ENCODE measurements around the gene TMEM63B.
"Not testable (repeated sequence)": the region's sequence is repeated elsewhere in the genome, so short reads cannot be mapped to it uniquely, and the experiment has no call there.

The TMEM63B gene

DNA sequence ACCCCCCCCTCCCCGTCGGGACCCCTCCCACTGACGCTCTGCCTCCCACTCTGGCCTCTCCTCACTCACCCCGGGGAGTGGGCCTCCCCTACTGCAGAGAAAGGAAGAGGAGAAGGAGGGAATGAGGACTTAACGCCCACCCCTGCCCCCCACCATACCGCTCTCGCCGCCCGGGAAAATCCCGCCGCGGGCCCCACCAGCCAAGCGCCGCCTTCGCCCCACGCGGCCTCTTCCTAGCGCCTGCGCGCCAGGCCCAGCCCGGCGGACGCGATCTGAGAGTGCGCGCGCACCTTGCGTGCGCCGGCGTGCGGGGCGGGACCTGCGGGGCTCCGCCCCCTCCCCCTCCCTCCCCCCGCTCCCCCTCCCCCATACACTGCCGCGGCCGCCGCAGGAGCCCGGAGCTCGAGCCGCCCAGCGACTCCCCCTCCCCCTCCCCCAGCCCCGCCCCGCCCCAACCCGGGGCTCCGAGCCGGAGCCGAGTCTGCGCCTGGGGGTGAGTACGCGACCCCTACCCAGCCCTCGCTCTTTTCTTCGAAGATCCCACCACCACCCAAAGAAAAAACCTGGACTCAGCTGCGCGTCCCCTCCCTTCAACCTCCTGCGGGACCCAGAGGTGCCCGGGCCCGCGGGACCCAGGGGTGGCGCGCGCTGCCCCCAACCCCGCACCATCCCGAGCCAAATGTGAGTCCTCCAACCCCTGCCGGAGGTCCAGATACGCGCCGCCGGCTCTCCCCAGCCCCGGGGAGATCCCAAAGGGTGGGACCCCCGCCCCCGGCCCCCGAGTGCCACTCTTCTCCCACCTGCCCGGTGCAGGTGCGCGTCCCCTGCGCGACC lies at the start of gene TMEM63B, which contains the start of gene MRPL14:
TMEM63B (plus strand) TSS at position 369 of the 834 bp plus-strand sequence. CDS start 7,031 bp downstream, outside the sequence.
MRPL14 (minus strand) TSS at position 267 of the 834 bp plus-strand sequence. CDS start 10,841 bp downstream, outside the sequence.
- H3K27ac ChIP-seq: peak within 1 kb of the TSS; percentile 80 to 99 (median 96)
- H3K4me3 ChIP-seq: peak within 1 kb of the TSS; percentile 65 to 98 (median 90)

DNA sequence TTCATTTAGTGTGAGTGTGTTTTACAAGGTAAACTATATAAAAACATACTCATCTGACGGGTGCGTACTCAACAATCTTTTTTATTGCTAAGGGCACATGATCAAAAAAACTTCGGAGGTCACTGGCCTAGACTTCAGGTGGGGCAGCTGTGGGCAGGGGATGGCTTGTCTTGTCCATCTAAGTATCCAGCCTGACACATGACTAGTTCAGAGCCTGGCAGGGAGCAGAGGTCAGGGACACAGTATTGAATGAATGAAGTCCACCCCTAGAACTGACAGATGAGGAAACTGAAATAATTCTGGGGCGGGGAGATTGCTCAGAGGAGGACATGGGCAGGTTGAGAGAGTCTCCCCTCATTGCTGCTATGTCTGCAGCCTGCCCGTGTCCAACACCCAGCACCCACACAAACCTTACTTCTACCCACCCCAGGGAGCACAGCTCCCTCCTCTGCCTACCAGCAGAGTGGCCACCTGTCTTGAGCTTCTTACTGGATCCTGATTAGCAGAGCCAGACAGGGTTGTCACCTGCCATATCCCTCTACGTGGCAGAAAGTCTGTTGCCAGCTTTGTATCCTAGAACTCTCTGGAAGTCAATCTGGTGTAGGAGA lies 49.0 kb upstream of the TMEM63B start:
- H3K27ac ChIP-seq: no peak overlapping the region
- no peak overlapping the region for H3K4me3 ChIP-seq

DNA sequence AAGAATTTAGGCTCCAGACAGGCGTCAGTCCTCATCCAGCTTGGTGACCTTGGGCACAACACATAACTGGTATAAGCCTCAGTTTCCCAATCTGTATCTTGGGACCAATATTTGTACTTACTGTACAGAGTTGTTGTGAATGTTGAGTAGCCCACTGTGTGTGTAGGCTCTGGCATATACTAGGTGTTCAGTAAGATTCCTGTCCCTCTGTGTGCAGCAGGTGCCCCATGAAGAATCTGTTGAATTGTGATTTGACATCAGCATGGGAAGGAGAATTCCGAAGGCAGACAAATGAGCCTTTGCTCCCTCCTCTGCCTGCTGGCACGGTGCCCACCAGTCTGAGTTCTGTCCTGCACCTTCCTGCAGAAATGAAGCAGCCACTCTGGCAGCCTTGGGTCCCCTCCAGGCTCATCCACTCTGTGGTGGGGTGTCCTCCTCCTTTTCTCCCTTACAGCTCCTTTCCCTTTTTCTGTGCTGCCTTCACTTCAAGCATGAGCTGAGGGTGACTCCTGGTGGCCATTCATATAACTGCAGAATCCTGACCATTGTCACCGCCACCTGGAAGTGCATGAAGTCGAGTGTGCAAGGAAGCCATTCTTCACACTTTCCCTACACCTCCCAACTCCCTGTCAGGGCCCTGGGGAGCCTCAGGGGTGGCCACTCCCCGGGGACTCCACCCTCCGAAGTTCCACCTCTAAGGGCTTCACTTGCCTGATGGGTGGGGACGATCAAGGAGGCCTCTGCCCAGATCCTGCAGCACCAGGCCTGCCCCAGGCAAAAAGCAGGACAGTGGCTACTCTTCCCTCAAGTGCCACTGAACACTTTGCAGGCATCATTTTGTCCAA lies 48.3 kb upstream of the TMEM63B start:
- no peak overlapping the region for H3K27ac ChIP-seq
- no peak overlapping the region for H3K4me3 ChIP-seq

DNA sequence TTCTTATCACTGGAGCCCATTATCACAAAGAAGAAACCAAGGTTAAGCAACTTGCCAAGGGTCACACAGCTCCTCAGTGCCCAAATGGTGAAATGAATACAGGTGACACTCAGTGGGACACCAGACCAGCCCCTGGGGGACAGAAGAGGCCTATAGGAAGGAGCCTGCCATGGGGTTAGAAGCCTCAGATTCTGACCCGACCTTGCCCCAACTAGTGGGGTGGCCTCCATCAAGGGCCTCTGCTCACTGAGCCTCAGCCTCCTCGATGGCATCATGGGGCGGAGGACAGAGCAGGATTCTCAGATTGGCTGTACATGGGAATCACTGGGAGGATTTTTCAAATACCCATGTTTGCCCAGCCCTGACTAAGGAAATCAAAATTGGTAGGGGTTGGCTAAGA lies 47.7 kb upstream of the TMEM63B start:
- Histone ChIP-seq H3K27ac (no peak overlapping the region), H3K4me3 (no peak overlapping the region)

- H3K27ac ChIP-seq: no peak overlapping the region
- no peak overlapping the region for H3K4me3 ChIP-seq
Observed at GRCh38 chr6:44080561-44081521, 46.5 kb upstream of the TMEM63B start.

GRCh38 chr6:44081753-44082152 lies 45.6 kb upstream of the TMEM63B start:
- no peak overlapping the region for H3K4me3 ChIP-seq
- H3K27ac ChIP-seq: no peak overlapping the region

DNA sequence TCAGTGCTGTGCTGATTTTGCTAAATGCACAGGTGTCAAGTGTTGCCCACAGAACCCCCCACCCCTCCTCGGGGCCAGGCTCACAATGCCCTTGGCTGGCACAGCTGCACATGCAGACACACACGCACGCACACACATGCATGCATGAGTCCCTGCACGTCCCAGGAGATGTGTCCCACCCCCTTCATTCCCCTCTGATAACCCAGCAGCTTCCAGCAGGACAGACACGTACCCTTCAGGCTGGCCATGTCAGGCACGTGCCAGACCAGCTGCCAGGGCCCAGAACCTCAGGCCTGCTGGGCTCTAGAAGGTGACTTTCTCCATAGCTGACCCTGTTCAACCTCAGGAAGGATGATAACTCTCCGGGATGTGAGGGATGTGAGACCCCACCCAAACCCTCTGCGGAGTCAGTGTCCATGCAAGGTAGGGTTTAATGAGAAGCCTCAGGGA lies 44.5 kb upstream of the TMEM63B start:
- Histone ChIP-seq H3K4me3 (no peak overlapping the region), H3K27ac (no peak overlapping the region)

- H3K27ac ChIP-seq: peak overlapping the region in 4 of 21 experiments; percentile 3 to 54 (median 30)
- no peak overlapping the region for H3K4me3 ChIP-seq
Observed at GRCh38 chr6:44084231-44085014, 42.9 kb upstream of the TMEM63B start.

- H3K27ac ChIP-seq: no peak overlapping the region
- H3K4me3 ChIP-seq: no peak overlapping the region
Observed at GRCh38 chr6:44085219-44085618, 42.1 kb upstream of the TMEM63B start.

DNA sequence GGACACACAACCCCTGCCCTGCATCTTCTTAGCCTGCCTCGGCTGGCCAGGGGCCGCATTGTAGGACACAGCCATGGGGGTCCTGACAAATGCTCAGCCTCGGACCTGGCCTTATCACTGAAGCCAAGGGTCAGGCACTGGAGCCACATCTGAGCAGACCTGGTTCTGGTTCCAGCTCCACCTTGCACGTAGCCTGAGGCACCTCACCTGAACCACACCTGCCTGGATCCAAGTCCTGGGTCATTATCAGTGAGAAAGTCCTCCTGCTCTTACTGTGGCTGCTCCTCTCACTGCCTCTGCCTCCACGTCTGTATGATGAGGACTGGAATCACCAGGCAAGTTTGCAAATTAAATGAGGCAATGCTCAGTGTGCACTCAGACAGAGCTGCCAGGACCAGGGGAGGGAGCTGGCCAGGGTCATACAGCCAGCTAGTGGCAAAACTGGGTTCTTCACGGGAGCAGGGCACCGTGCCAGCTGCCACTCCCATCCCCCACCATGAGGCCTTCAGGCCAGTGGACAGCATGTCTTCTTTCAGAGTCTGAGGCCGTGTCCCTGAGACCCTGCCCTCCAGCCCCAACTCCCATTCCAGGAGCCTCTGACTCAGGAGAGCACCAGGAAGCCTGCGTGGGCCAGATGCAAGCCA lies 40.3 kb upstream of the TMEM63B start:
- no peak overlapping the region for H3K27ac ChIP-seq
- no peak overlapping the region for H3K4me3 ChIP-seq

- Histone ChIP-seq H3K4me3 (no peak overlapping the region), H3K27ac (no peak overlapping the region)
Observed at GRCh38 chr6:44087623-44088022, 39.7 kb upstream of the TMEM63B start.

DNA sequence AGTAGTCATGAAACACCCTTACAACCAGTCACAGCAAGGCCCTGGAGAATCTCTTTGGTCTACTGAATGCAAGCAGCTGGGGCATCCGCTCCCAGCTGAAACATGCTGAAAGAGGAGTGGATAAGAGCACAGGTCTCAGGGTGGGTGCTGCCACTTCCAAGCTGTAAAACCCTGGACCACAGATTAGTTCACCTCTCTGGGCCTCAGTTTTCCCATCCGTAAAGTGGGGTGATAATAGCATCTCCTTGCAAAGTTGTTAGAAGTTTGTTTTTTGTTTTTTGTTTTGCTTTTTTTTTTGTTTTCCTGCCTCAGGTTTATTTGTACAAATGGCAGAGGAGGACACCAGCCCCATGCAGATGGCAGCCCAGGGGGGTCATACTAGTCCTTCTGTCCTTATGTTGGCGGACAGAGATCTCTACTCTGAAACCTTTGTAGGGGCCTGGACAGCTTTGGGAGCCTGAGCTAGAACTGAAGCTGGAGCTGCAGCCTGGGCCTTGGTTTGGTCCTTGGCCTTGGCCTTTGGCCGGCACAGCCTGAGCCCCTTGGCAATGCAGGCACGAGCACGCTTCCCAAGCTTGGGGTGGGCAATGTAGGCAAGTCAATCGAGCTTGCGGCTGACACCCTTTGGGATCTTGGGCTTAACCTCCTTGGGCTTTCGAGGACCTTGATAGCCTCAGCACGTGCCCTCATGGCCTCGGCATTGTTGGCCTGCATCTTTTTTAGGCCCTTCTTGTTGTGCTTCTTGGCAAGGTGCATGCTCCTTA lies 38.3 kb upstream of the TMEM63B start:
- no peak overlapping the region for H3K27ac ChIP-seq

DNA sequence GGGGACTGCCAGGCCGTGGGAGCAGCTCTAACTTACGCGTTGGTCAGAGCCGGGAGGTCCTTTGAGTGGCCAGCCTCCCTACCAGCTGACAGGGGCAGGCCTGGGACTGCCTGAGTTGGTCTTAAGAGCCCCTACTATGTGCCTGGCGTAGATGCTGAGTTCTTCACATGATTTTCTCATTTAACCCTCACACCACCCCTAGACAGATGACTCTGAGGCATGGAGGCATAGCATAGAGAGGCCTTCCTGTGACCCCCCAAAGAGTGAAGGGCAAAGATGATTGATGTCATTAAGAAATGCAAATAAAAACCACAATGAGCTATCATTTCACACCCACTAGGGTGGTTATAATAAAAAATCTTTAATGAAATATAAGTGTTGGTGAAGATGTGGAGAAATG lies 36.9 kb upstream of the TMEM63B start:
- no peak overlapping the region for H3K27ac ChIP-seq
- no peak overlapping the region for H3K4me3 ChIP-seq

More for the DNA sequence above, 38.3 kb upstream of the TMEM63B start:
- no peak overlapping the region for H3K4me3 ChIP-seq

DNA sequence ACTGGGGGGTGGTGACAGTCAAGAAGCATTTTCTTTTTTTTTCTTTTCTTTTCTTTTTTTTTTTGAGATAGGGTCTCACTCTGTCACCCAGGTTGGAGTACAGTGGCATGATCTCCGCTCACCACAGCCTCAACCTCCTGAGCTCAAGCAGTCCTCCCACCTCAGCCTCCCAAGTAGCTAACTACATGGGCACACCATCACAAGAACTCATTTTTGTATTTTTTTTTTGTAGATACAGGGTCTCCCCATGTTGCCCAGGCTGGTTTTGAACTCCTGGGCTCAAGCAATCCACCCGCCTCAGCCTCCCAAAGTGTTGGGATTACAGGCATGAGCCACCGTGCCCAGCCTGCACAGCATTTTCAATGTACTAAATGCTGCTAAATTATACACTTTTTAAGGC lies 36.0 kb upstream of the TMEM63B start:
- not testable (repeated sequence) for H3K4me3 ChIP-seq, H3K27ac ChIP-seq

DNA sequence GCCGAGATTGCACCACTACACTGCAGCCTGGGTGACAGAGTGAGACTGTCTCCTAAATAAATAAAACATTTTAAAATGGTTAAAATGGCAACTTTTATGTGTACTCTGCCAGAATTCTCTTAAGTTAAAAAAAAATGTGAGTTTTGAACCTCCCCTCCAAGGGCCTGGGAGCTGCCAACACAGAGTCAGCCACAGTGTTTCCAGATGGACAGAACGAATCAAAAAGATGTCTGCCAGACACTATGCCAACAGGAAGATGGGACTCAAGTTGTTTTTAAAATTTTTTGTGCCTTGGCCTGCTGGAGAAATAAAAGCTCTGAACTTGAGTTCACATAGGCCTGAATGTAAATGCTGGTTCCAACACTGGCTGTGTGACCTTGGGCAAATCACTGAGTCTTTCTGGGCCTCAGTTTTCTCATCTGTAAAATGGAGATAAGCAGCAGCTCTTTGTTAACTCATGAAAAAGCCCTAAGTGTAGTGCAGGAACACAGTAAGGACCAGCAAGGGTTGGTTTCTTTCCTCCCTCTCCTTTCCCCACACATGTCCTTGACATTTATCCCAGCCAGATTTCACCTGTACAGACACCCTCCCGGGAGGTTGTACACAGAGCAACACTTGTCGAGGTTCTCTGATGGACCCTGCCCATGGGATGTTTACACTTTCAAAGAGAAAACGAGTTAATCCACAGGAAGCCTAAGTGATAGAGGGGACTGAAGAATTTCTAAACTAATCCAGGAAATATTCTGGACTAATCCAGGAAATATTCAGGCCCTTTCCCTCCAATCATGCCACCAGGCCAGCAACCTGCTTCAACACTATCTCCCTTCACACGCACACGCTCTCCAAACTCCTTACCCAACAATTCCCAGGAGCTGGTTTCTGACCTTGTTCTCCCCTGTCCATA lies 35.1 kb upstream of the TMEM63B start:
- H3K4me3 ChIP-seq: no peak overlapping the region

DNA sequence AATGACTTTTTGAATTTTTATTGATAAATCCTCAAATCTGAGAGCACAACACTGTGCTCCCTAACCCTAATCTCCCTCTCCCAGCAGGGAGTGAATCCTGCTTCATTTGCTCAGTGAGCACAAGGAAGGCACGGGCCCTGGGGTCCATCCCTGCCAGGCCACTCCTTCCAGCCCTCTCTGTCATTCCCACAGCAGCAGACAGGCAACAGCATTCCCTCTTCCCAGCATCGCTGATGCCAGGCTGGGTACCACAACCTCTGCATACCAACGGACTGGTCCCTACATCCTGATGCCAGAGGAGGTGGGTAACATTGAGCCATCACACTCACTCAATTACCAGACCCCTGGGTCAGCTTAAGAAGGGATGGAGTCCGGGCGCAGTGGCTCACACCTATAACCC lies 34.3 kb upstream of the TMEM63B start:
- Histone ChIP-seq H3K4me3 (no peak overlapping the region), H3K27ac (no peak overlapping the region)

More for the DNA sequence above, 35.1 kb upstream of the TMEM63B start:
- H3K27ac ChIP-seq: no peak overlapping the region
